Activated T-cell treated with anti-CD3 and anti-CD28 coated beads, Interleukin-2, amount 50 U/mL, for 48 hours (primary cell): ENCODE data around the gene EPX.

Experiments
- DNase-seq, 2 experiments: peaks; one replicate each; pipeline ENCODE4 v3.0.0-alpha.2; 2020

EPX gene

DNA sequence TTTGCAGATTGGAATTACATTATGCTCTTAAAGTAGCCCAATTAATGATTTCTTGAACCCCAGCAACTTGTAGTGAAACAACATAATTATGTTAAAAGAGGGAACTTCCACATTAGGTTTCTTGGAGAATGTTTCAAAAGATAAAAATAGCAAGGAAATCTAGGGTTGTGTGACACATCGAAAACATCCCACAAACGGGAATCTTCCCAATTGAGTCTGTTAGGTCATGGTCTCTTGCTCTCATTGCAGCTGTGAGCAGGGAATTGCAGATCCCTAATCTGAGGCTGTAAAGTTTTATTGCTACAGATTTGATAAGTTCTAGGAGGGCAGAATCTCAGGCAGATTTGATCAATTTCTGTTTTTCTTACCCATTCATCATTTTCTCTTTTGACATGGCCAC, 39.1 kb downstream of the EPX start:
- DNase-seq = no peak

DNA sequence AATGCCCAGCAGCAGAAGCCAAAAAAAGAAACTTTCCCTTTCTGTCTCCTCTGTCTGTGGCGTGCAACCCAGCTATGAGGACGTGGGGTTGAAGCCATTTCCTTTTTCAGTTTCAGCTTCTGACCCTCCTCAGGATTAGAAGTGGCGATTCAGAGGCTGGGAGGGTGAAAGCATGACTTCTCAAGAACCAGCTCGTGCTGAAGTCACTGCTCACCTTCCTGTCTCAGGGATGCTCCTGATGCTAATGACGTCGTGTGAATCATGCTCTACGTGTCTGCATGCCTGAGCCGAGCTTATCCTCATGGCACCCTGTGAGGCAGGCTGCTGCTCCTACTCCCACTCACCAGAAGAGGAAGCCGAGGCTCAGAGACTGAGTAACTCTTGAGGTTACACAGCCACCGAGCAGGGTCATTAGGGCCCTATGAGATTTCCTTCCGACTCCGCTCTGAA, 40.2 kb downstream of the EPX start:
- DNase-seq = peak; percentile 41 to 64

DNA sequence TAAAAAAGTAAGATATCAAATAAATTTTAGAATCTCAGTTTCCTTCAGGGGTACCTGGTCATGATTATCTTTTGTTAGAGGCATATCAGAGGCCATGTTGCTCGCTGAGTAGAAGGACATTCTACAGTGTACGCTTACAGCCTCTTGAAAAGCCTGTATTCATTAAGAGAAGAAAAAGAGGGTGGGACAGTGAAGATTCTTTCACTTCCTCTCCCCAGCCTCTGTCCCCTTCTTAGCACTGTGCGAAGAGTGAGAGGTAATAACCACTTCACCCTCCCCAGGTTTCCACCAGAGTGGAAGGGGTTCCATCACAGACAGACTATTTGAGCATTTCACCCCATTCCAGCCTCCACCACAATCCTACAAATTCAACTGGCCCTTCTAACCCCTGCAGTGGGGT, 41.0 kb downstream of the EPX start:
- DNase-seq = no peak

DNA sequence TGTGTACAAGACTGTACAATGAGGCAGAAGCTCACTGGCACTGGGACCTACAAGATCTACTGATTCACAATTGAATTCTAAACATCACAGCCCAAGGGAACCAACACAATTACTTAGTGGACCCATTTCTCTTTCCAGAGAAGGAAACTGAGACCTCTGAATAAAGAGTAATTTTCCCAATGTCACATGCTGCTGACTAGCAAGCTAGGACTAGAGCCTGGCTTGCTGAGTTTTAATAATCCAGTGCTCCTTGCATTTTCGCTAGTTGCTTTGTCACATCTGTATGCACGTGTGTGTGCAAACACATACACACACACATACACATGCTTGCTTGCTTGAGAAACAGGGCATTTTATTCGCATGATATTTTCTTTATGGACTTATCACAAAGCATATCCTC, 42.0 kb downstream of the EPX start:
- DNase-seq = no peak

DNA sequence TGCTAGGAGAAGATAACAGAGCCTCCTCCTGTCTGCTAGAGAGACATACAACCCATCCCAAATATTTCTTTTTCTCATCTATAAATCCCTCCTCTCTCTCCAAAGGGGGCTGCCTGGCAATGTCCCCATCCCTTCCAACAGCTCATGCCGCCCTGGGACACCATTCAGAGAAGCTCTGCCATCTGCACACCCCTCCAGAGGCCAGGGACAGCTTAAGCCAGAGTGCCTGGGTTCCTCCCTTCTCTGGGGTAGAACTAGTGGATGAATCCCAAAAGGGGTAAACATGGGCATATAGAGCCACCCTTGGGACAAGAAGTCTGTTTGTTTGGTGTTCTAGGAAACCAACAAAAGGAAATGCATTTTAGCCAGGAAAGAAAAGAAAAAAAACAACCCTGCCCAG, 43.3 kb downstream of the EPX start:
- no peak for DNase-seq

DNA sequence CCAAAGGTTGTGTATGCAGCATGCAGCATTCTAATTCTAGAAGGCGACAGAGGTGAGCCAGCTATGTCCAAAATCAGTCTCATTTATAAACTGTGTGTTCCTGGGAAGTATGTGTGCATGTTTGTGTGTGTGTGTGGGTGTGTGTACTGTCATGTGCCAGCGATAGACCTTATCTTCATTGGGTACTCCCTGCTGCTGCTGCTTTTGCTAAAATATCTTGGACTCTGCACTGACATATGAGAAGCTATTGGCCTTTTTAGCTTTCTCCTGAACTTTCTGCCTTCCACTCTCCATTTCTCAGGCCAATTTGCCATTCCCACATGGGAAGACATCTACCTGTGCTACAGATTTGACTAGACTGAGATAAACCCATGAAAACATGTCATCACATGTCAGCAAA, 43.9 kb downstream of the EPX start:
- DNase-seq = no peak

DNA sequence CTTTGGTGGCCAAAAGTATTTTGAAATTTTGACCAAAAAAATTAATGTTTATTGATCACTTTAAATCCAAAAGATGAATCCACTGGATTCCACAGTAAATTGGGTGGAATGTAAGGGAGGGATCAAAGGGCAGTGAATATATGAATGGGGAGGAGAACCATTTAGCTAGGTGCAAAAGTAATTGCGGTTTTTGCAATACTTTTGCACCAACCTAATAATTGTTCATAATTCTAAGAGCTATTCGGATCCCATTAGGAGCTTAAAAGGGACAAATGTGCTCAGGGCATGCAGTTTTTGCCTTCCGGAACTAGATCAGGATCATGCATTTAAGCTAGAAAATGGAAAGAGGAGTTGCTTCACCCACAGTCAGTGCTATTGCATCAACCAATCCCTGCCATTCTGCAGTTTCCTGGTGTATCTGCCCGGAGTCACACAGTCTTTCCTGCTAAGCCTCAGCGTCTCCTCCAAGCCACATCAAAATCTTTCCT, 45.7 kb downstream of the EPX start, which contains the start of gene LPO:
LPO (plus strand) TSS at position 438 of the 488 bp plus-strand sequence. CDS start 4,396 bp downstream, outside the sequence.
- DNase-seq = no peak

DNA sequence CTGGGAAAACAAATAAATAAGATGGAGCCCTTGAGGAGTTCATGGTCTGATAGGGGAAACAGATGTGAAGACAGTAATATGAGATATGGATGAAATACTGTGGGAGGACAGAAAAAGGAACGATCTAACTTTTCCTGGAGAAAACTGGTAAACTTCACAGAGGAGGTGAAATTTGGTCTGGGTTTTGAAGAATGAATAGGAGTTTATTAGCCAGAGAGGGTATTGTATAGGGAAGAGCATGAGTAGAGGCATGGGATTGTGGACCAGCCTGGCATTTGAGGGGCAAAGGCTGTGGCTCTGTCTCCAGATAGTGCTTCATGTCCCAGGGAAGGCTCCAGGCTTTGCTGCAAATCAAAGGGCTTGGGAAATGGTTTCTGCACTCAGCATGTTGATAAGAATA, 47.5 kb downstream of the EPX start:
- no peak for DNase-seq

DNA sequence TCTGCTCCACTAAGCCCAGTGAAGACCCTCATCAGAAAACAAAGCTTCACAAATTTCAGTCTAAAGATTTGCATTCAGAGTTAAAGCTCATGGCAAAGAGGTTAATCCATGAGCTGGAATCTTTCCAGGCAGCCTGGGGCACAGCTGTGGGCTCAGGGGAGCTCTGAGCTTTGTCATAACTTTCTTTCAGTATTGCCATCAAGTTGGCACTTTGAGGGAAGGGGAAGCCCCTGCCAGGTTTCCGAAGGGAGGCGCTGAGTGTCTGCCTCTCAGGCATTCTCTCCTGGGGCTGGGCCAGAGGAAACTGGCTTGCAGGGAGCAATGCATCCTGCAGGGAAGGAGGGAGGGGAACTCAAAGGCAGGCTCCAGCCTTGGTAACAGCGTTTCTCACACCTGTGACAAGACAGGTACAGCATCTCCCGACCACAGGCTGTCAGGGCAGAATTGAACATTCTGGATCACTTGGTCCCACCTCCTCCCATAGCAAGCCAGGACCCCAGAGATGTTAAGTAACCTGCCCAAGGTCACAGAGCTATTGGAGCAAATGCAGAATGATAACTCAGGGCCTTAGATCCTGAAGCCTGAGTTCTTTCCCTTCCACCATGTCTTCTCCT, 49.8 kb downstream of the EPX start:
- DNase-seq = peak; percentile 49 to 59

DNA sequence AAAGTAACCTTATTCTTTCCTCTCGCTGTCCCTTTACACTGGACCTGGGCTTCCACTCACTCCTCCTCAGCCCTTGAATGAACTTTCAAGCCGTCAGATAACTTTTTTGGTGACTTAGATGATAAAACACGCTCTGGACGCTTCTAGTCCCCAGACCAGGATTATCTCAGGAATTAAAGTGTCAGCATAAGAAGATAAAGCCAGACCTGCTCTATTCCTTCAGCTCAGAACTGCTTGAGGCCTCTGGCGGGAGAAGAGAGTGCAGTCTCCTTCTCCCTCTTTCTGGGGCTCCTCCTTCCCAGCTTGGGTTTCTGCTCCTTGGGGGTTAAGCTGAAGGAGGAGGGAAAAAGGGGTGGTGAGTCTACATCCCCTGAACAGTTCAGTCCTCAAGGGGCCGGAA, 52.4 kb downstream of the EPX start:
- no peak for DNase-seq

DNA sequence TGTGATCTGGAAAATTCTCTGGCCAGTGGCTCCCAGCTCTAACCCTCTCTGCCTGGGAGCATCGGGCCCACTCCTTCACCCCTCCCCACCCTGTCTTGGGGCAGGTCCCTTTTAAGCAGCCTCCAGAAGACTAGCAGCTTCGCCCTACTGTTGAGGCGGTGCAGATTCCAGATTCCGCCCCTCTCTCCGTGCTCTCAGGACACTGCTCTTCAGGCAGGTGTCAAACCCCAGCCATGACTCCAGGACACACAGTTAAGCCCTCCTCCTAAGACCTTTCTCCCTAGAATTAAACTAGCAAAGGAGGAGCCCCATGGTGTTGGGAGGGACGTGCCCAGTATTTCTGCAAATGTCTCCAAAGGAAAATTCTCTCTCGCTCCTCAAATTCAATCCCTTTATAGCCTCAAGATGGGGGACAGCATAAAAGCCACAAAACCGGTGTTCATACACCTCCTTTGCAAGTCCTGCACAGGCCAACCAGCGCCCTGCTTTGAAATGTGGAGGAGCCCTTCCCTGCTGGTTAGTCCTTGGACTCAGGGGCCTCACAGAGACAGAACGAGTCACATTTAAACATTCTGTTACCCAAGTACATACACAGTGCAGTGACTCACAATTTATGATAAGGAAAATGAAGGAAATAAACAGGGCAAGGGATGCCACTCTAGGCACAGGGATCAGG, 53.0 kb downstream of the EPX start:
- DNase-seq = no peak

DNA sequence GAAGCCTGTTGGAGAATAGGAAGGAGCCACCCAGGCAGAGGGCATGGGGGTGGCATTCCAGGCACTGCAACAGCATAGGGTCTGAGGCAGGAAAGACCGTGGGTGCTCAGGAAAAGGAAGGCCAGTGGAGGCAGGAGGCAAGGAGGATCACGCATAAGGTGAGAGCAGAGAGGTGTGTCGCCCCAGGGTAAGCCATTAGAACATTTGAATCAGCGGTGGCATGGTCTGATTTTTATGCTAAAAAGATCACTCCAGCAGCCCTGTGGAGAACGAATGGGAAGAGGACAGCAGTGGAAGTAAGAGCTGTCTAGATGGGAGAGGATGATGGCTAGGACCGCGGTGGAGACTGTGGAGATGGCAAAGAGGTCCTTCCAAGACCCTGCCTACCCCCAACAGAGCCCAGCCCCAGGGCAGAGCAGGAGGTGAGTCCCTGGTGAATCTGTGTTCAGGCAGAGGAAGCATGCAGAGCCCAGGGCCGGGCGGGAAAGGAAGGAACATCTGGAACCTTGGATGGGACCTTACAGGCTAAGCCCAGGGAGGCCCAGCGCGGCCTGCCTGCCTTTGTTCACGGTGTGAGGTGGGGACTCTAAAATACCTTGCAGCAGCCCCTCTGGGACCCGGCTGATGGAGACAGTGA, 53.7 kb downstream of the EPX start:
- DNase-seq = no peak

DNA sequence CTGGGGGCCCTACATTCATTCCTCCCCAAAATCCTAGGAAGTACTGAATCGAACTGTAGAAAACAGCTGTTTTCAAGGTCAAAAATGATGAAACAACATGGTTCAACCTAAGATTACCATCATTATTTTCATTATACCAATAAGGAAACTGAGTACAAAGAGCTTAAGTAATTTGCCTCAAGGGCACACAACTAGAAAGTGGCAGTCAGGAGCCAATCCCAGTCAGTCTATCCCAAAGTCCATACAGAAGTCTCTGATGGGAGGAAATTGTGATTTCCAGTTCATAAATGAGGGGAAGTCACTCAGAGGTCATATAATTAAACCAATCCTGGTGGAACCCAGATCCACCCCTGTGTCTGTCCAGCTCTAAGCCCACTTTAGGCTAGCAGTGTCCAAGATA, 54.3 kb downstream of the EPX start:
- no peak for DNase-seq

DNA sequence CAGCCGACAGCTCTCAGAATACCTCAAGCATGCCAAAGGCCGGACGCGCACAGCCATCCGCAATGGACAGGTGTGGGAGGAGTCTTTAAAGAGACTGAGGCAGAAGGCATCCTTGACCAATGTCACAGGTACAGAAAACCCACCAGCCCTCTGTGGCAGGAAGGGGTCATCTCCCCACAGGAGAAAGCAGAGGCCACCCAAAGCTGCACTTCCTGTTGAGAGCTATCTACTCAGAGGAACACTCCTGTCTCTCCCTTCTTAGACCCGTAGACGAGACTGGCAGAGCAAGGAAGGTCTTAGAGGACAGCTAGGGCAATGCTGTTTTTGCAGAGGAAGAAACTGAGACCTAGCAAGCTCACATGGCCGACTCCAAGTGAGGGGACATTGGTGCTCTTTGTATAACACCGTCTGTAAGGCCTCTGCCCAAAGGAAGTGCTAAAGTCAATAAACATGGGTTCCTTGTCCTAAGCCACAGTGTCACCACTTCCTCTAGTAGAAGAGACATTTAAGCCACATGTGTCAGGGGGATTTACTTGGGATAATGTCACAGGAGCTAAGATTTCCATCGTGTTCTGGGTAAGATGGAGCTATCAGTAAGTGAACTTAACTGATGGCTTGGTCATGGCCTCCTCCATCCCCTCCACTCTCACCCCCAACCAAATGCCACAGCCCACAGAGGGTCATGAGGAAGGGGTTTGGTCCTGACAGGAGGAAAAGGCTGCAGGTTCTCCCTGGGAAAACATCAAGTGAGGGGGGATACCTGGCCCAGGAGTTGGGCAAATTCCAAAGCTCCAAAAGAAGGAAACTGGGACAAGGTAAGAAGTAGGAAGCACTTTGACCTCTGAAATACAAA, 55.2 kb downstream of the EPX start:
- no peak for DNase-seq

DNA sequence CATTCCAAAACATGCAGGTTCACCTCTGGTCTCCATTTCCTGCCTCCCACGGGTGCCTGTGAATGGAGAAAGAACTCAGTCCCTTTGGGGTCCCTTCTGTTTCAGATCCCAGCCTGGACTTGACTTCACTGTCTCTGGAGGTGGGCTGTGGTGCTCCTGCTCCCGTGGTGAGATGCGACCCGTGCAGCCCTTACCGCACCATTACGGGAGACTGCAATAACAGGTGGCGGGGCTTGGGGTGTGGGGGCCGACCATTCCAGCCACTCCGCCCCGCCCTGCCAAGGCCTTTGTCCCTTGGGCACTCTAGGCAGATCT, 56.4 kb downstream of the EPX start:
- DNase-seq = no peak

DNA sequence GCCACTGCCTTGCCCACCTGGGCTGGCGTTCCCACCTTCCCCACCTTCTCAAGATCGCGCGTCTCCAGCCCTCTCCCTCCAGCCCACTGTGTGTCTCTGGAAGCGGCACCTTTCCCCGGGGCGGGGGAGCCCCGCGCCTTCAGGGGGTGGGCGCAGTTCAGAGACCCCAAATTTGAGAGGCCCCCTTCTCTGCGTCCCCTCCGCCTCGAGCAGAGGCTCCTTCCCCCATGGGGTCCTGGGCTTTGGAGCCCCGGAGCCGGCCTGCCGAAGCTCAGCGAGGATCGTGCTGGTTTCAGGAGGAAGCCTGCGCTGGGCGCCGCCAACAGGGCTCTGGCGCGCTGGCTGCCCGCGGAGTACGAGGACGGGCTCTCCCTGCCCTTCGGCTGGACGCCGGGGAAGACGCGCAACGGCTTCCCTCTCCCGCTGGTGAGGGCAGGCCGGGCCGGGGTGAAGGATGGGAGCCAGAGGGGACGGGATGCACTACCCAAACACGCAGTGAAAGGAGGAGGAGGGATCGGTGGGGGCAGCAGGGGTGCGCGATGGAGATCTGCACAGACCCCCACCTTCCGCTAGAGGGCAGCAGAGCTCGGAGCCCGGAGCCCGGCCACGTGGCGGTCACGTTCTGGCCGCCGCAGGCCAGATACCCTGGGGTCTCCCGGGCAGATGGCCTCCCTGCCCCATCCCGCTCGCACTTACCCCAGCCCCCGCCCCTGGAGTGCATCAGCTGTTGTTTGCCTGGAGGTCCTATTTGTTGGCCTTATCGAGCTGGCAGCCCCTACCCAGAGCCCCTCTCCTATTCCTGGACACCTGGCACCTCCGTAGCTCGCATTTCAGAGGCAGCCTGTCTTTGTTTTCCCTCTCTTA, 57.0 kb downstream of the EPX start:
- peak; percentile 87 to 89 for DNase-seq

DNA sequence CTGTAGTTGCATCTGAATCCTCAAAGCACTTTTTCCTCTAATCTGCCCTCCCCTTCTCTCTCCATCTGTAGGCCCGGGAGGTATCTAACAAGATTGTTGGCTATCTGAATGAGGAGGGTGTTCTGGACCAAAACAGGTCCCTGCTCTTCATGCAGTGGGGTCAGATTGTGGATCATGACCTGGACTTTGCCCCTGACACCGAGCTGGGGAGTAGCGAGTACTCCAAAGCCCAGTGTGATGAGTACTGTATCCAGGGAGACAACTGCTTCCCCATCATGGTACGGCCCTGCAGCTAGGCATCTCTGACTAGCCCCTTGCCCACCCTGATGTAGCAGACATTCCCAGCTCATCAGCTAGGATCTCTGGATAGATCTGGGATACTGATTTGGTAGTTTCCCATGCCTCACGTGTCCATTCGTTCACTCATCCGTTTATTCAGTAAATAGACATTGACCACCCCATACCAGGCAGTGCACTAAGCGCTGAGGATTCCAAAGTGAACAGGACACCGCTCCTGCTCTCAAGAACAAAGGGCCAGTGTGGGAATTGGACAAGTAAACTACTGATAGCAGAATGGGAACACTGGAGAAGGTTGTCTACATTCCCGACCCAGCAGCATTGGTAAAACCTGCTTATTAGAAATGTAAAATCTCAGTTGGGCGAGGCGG, 58.0 kb downstream of the EPX start:
- peak in 1 of 2 experiments; percentile 22 for DNase-seq

DNA sequence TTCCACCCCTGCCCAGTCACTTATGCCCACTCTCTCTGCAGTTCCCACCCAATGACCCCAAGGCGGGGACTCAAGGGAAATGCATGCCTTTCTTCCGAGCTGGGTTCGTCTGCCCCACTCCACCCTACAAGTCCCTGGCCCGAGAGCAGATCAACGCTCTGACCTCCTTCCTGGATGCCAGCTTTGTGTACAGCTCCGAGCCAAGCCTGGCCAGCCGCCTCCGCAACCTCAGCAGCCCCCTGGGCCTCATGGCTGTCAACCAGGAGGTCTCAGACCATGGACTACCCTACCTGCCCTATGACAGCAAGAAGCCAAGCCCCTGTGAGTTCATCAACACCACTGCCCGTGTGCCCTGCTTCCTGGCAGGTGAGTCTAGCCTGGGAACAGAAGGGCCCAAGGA, 59.6 kb downstream of the EPX start:
- DNase-seq = peak in 1 of 2 experiments; percentile 9

DNA sequence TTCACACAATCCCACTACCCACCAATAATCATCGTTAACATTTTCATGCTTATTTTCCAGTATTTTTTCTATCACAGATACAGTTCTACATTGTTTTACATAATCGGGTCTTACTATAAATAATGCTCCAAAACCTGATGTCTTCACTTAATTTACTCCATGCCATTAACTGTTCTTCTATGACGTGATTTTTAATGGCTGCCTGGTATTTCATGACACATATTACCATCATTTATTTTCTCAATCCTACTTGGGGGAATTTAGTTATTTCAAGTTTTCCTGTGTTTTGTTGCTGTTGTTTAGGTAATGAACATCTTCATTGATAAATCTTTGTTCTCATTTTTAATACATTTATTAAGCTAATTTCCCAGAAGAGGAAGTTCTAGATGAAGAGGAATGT, 60.6 kb downstream of the EPX start:
- no peak for DNase-seq
